Peyer's patch (tissue), 4 donors: Measurements from ENCODE around the gene SMARCB1.

Experiments used
- CTCF ChIP-seq, 6 experiments: fragments of 450-650 bp in 4 of 6; fragments of 200-600 bp in 2 of 6; sonication (generic) in 1 of 6; IDR thresholded peaks; one replicate each; pipeline ENCODE4 v1.5.1; 2017 to 2019; ENCODE audit warnings: antibody characterized with exemption in 6 of 6, mild to moderate bottlenecking in 3 of 6, moderate library complexity in 1 of 6
- POLR2A ChIP-seq, 2 donors: fragments of 450-650 bp; IDR thresholded peaks; one replicate each; pipeline ENCODE4 v1.5.1; 2017; ENCODE audit warnings: antibody characterized with exemption in 2 of 2, mild to moderate bottlenecking in 2 of 2, moderate library complexity in 2 of 2

GRCh38 chr22:23772315-23772648 lies 14.5 kb upstream of the SMARCB1 start:
- no peak for TF ChIP-seq POLR2A (IDR thresholded peaks at IDR 0.05)
- TF ChIP-seq CTCF (IDR thresholded peaks at IDR 0.05), result no peak
